ENCODE results near the gene MRPL55.

DNA sequence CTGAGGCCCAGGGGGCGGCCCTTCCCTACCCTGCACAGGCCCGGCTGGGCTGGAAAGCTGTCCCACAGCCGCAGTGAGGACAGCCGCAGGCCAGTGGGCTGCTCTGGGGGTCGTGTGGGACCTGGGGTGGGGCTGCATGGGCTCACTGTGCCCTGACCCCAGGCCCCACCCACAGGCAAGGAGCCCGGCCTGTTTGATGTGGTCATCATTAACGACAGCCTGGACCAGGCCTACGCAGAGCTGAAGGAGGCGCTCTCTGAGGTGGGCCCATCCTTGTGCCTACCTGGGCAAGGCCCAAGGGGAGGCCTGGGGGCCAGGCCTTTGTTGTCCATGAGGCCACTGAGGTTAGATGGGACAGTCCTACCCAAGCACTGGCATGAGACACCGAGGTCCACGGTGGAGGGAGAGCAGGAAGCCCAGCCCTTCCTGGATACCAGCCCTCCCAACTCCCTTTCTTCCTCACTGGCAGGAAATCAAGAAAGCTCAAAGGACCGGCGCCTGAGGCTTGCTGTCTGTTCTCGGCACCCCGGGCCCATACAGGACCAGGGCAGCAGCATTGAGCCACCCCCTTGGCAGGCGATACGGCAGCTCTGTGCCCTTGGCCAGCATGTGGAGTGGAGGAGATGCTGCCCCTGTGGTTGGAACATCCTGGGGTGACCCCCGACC lies 39.2 kb upstream of the MRPL55 start:
- TF ChIP-seq MAX (IDR thresholded peaks at IDR 0.05) (no peak), RAD21 (IDR thresholded peaks at IDR 0.05; ENCODE audit: low read depth) (no peak), TAF1 (IDR thresholded peaks at IDR 0.05; ENCODE audit: low read depth) (no peak)
- TF ChIP-seq, protein P1, sequence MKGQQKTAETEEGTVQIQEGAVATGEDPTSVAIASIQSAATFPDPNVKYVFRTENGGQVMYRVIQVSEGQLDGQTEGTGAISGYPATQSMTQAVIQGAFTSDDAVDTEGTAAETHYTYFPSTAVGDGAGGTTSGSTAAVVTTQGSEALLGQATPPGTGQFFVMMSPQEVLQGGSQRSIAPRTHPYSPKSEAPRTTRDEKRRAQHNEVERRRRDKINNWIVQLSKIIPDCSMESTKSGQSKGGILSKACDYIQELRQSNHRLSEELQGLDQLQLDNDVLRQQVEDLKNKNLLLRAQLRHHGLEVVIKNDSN (IDR thresholded peaks at IDR 0.05): no peak
